Medulla oblongata (tissue), 1 donor: Measurements from ENCODE around the gene TMEM219.

Experiments
- DNase-seq: peaks from one replicate; pipeline ENCODE4 v3.0.0-alpha.2; 2015; ENCODE audit errors: extremely low spot score

Gene TMEM219

GRCh38 chr16:29982560-29983419, 20.9 kb downstream of the TMEM219 start:
- DNase-seq = no peak

- DNase-seq = no peak
Observed at GRCh38 chr16:29983420-29984136, 21.7 kb downstream of the TMEM219 start.

- no peak for DNase-seq
Observed at GRCh38 chr16:29984137-29984763, 22.4 kb downstream of the TMEM219 start.

GRCh38 chr16:29984764-29985147, 22.9 kb downstream of the TMEM219 start:
- DNase-seq = no peak

GRCh38 chr16:29985271-29985811, 23.5 kb downstream of the TMEM219 start:
- no peak for DNase-seq

- DNase-seq = no peak
Observed at GRCh38 chr16:29986231-29986630, 24.4 kb downstream of the TMEM219 start.

- no peak for DNase-seq
Observed at GRCh38 chr16:29986931-29987330, 25.1 kb downstream of the TMEM219 start.

- DNase-seq = no peak
Observed at GRCh38 chr16:29987371-29988085, 25.6 kb downstream of the TMEM219 start.

- DNase-seq = no peak
Observed at GRCh38 chr16:29988346-29989075, 26.6 kb downstream of the TMEM219 start.

GRCh38 chr16:29989111-29989858, 27.4 kb downstream of the TMEM219 start:
- DNase-seq = no peak

GRCh38 chr16:29990034-29990433, 28.2 kb downstream of the TMEM219 start:
- DNase-seq = no peak

GRCh38 chr16:29990883-29991570, 29.1 kb downstream of the TMEM219 start:
- no peak for DNase-seq

- no peak for DNase-seq
Observed at GRCh38 chr16:29991571-29991904, 29.7 kb downstream of the TMEM219 start.

- no peak for DNase-seq
Observed at GRCh38 chr16:29992344-29992967, 30.6 kb downstream of the TMEM219 start.

GRCh38 chr16:29993191-29993902, 31.5 kb downstream of the TMEM219 start:
- DNase-seq = no peak

GRCh38 chr16:29993903-29994599, 32.2 kb downstream of the TMEM219 start:
- no peak for DNase-seq

GRCh38 chr16:29994600-29995323, 32.9 kb downstream of the TMEM219 start:
- DNase-seq = no peak
